HCT116 (cell line): ENCODE results near the gene SGMS2. TPM values are rescaled to one million over a fixed set of nuclear protein-coding genes. Genes with fewer than 3 reads are reported as not detected.

Experiments used
- ATAC-seq: fragments of 200-7000 bp; cut with Tn5 transposase; 2 replicates; pipeline ENCODE4 v1.9.1; 2020; ENCODE audit warnings: mild to moderate bottlenecking, moderate library complexity
- BruUV-seq: library from RNA; stranded (reverse); fragments of 400-500 nt; replicated peaks from 2 replicates; lab custom pipeline; 2021; lab: Mats Ljungman, UMichigan
- CTCF ChIA-PET: fragments of 300-600 bp; sonication (Branson Sonifier 250); formaldehyde crosslinking; loops from one replicate; lab custom pipeline; 2021; ENCODE audit warnings: antibody characterized with exemption; lab: Charles Lee
- POLR2A ChIA-PET: fragments of 300-600, 350-600 bp; sonication (Branson Sonifier 250); formaldehyde crosslinking; loops from one replicate; lab custom pipeline; 2021; ENCODE audit warnings: antibody characterized with exemption; lab: Charles Lee
- RAD21 ChIA-PET, 2 experiments: fragments of 300-600 bp; sonication (Branson Sonifier 250); formaldehyde crosslinking; loops; one replicate each; lab custom pipeline; 2023; ENCODE audit warnings: low total read pairs in 2 of 2; ENCODE audit not compliant: uncharacterized antibody in 2 of 2, unreplicated experiment in 2 of 2, low non-redundant PET in 1 of 2; lab: Charles Lee
- DNase-seq: peaks from one replicate; pipeline ENCODE4 v3.0.0-alpha.2; 2010; ENCODE audit warnings: low read depth, low spot score
- H2AFZ ChIP-seq: fragments of 200-600 bp; shearing (Covaris generic), sonication (generic); 2 replicates; pipeline ENCODE4 v1.6.1; 2017; ENCODE audit warnings: low read depth, mixed run types, mixed read lengths, antibody characterized with exemption, low read length; ENCODE audit not compliant: poor library complexity, severe bottlenecking
- H3K27ac ChIP-seq: 2 replicates; pipeline ENCODE4 v1.5.1; 2012; ENCODE audit warnings: low read depth, low read length
- H3K27me3 ChIP-seq: fragments of 200-600 bp; sonication (generic); 2 replicates; pipeline ENCODE4 v1.6.1; 2016; ENCODE audit warnings: mixed run types, low read length, mixed read lengths; ENCODE audit not compliant: insufficient read depth
- H3K36me3 ChIP-seq, 2 experiments: fragments of 200-500 bp in 1 of 2; fragments of 200-600 bp in 1 of 2; sonication (Bioruptor generic) in 1 of 2; sonication (generic) in 1 of 2; 2 replicates each; pipeline versions ENCODE4 v1.5.1 to v1.6.1; 2014 to 2016; ENCODE audit warnings: low read length in 2 of 2, inconsistent platforms in 1 of 2, mixed read lengths in 1 of 2, mixed run types in 1 of 2; ENCODE audit not compliant: insufficient read depth in 2 of 2, control insufficient read depth in 1 of 2
- H3K4me1 ChIP-seq, 2 experiments: fragments of 200-600 bp in 1 of 2; sonication (generic) in 1 of 2; 2 replicates each; pipeline versions ENCODE4 v1.5.1 to v1.6.1; 2012 to 2017; ENCODE audit warnings: low read length in 2 of 2, inconsistent platforms in 1 of 2, mild to moderate bottlenecking in 1 of 2, mixed read lengths in 1 of 2, mixed run types in 1 of 2, moderate library complexity in 1 of 2; ENCODE audit not compliant: insufficient read depth in 2 of 2, control insufficient read depth in 1 of 2
- H3K4me2 ChIP-seq: fragments of 200-600 bp; sonication (generic); 2 replicates; pipeline ENCODE4 v1.6.1; 2017; ENCODE audit warnings: mixed run types, low read length, mixed read lengths
- H3K4me3 ChIP-seq, 2 experiments: fragments of 200-600 bp in 1 of 2; sonication (generic) in 1 of 2; replicated peaks in 1 of 2; 2 replicates each; pipeline ENCODE4 v1.5.1; 2011 to 2016; ENCODE audit warnings: low read length in 2 of 2, control low read depth in 1 of 2, low read depth in 1 of 2, mild to moderate bottlenecking in 1 of 2, mixed read lengths in 1 of 2, mixed run types in 1 of 2
- H3K79me2 ChIP-seq: fragments of 200-600 bp; sonication (generic); 2 replicates; pipeline ENCODE4 v1.6.1; 2017; ENCODE audit warnings: mild to moderate bottlenecking, mixed run types, low read length, moderate library complexity, mixed read lengths; ENCODE audit not compliant: insufficient read depth
- H3K9ac ChIP-seq: fragments of 200-600 bp; sonication (generic); 2 replicates; pipeline ENCODE4 v1.6.1; 2016; ENCODE audit warnings: low read length, mixed read lengths
- H3K9me2 ChIP-seq: fragments of 200-600 bp; sonication (generic), shearing (Covaris generic); 2 replicates; pipeline ENCODE4 v1.6.1; 2017; ENCODE audit warnings: mixed run types, mild to moderate bottlenecking, moderate library complexity; ENCODE audit not compliant: insufficient read depth
- H3K9me3 ChIP-seq, 2 experiments: fragments of 200-500 bp in 1 of 2; fragments of 200-600 bp in 1 of 2; sonication (Bioruptor generic) in 1 of 2; sonication (generic) in 1 of 2; 2 replicates each; pipeline ENCODE4 v1.6.1; 2014 to 2017; ENCODE audit warnings: low read length in 2 of 2, mixed read lengths in 2 of 2, inconsistent platforms in 1 of 2, low read depth in 1 of 2, mild to moderate bottlenecking in 1 of 2, mixed run types in 1 of 2, moderate library complexity in 1 of 2; ENCODE audit not compliant: control insufficient read depth in 1 of 2, insufficient read depth in 1 of 2
- H4K20me1 ChIP-seq: fragments of 200-600 bp; sonication (generic), shearing (Covaris generic); 2 replicates; pipeline ENCODE4 v1.6.1; 2017; ENCODE audit warnings: mixed run types, mild to moderate bottlenecking, moderate library complexity; ENCODE audit not compliant: insufficient read depth
- CBX3 ChIP-seq: IDR thresholded peaks from 2 replicates; pipeline ENCODE4 v1.6.1; 2012; ENCODE audit warnings: low read depth
- CEBPB ChIP-seq: IDR thresholded peaks from 2 replicates; pipeline ENCODE4 v1.6.1; 2012; ENCODE audit warnings: low read depth
- CTCF ChIP-seq, 3 experiments: fragments of 200-600 bp in 1 of 3; sonication (generic) in 1 of 3; IDR thresholded peaks in 2 of 3; conservative IDR thresholded peaks in 1 of 3; 2 replicates each; pipeline ENCODE4 v1.5.1; 2012 to 2017; ENCODE audit warnings: low read depth in 2 of 3, low read length in 2 of 3, antibody characterized with exemption in 1 of 3, borderline replicate concordance in 1 of 3, control low read depth in 1 of 3, mild to moderate bottlenecking in 1 of 3, mixed read lengths in 1 of 3, mixed run types in 1 of 3, moderate library complexity in 1 of 3; ENCODE audit not compliant: insufficient read depth in 1 of 3
- EGR1 ChIP-seq: IDR thresholded peaks from 2 replicates; pipeline ENCODE4 v1.6.1; 2012; ENCODE audit warnings: low read depth
- ELF1 ChIP-seq: IDR thresholded peaks from 2 replicates; pipeline ENCODE4 v1.6.1; 2012; ENCODE audit warnings: low read depth, borderline replicate concordance
- EZH2 ChIP-seq: fragments of 200-600 bp; sonication (generic); IDR thresholded peaks from 2 replicates; pipeline ENCODE4 v1.6.1; 2017; ENCODE audit warnings: antibody characterized with exemption, mixed run types
- EZH2phosphoT487 ChIP-seq: fragments of 200-600 bp; IDR thresholded peaks from 2 replicates; pipeline ENCODE4 v1.6.1; 2018; ENCODE audit warnings: antibody characterized with exemption, borderline replicate concordance
- FOSL1 ChIP-seq: IDR thresholded peaks from 2 replicates; pipeline ENCODE4 v1.6.1; 2012; ENCODE audit warnings: low read depth
- JUND ChIP-seq: IDR thresholded peaks from 2 replicates; pipeline ENCODE4 v1.6.1; 2012
- RAD21 ChIP-seq: IDR thresholded peaks from 2 replicates; pipeline ENCODE4 v1.6.1; 2012; ENCODE audit warnings: low read depth, mild to moderate bottlenecking
- REST ChIP-seq: IDR thresholded peaks from 2 replicates; pipeline ENCODE4 v1.6.1; 2012; ENCODE audit warnings: low read depth
- SP1 ChIP-seq: IDR thresholded peaks from 2 replicates; pipeline ENCODE4 v1.6.1; 2012; ENCODE audit warnings: low read depth
- SRF ChIP-seq: IDR thresholded peaks from 2 replicates; pipeline ENCODE4 v1.6.1; 2012; ENCODE audit warnings: low read depth
- TCF7L2 ChIP-seq: IDR thresholded peaks from 2 replicates; pipeline ENCODE4 v1.7.0; 2011; ENCODE audit warnings: borderline replicate concordance, inconsistent platforms; ENCODE audit not compliant: insufficient read depth, insufficient read length; ENCODE audit errors: extremely low read depth
- YY1 ChIP-seq: IDR thresholded peaks from 2 replicates; pipeline ENCODE4 v1.6.1; 2011; ENCODE audit warnings: low read length, low read depth, moderate library complexity, mild to moderate bottlenecking; ENCODE audit not compliant: insufficient replicate concordance; ENCODE audit errors: extremely low read depth
- ZNF274 ChIP-seq: fragments of 200-500 bp; sonication (Bioruptor generic); IDR thresholded peaks from 2 replicates; pipeline ENCODE4 v1.6.1; 2014; ENCODE audit warnings: mild to moderate bottlenecking, low read depth, low read length, inconsistent platforms
- intact Hi-C: fragments of 100-400 bp; cut with micrococcal nuclease; formaldehyde crosslinking; loops from 2 replicates; pipeline ENCODE4 v1.10.0; 2022
- total RNA-seq: library from RNA; stranded (reverse); gene quantifications from one replicate; pipeline ENCODE4 v1.2.1, GENCODE V29; 2021; ENCODE audit not compliant: unreplicated experiment
- TF ChIP-seq, protein P1 (sequence below): IDR thresholded peaks from 2 replicates; pipeline ENCODE4 v1.6.1; 2012
- TF ChIP-seq, protein P2 (sequence below): IDR thresholded peaks from 2 replicates; pipeline ENCODE4 v1.6.1; 2012
- TF ChIP-seq, protein P3 (sequence below): IDR thresholded peaks from 2 replicates; pipeline ENCODE4 v1.6.1; 2011; ENCODE audit warnings: mild to moderate bottlenecking, low read length, moderate library complexity; ENCODE audit not compliant: insufficient replicate concordance; ENCODE audit errors: extremely low read depth

Gene SGMS2
- total RNA-seq, 1 experiment from 2014 or later = 36.6 TPM

DNA sequence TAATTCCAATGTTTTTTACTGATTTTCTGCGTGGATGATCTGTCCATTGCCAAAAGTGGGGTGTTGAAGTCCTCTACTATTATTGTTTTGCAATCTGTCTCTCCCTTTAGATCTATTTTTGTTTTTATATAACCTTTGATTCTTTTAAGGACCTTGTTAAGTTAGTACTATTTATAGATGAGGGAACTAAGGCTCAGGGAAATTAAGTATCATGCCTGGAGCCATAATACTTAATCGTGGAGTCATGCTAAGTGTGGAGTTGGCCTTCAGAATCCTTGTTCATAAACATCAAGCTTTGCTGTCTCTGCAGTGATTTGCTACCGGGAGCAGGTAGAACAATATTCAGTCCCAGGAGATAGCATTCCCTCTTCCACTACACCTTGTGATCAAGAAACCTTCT lies 31.0 kb downstream of the SGMS2 start:
- CTCF ChIA-PET = no interaction called here
- H3K9me3 ChIP-seq = no peaks in the 10 kb centered on the region
- ATAC-seq (no peak), DNase-seq (no peak)
- POLR2A ChIA-PET = no interaction called here
- H3K9me2 ChIP-seq = no peaks in the 10 kb centered on the region
- no peaks in the 10 kb centered on the region for H3K27me3 ChIP-seq
- RAD21 ChIA-PET = no interaction called here
- H3K4me3 ChIP-seq = no peak overlapping the region
- H3K9ac ChIP-seq = no peak overlapping the region
- H2AFZ ChIP-seq = no peak overlapping the region
- H3K36me3 ChIP-seq = no peaks in the 10 kb centered on the region
- intact Hi-C loops = no loop called here
- BruUV-seq = no TSS peak
- no peaks in the 10 kb centered on the region for H4K20me1 ChIP-seq
- peaks cover 35% of the 10 kb centered on the region for H3K79me2 ChIP-seq
- TF ChIP-seq ELF1 (no peak), FOSL1 (no peak), CBX3 (no peak), SRF (no peak), ZNF274 (no peak), YY1 (no peak), CEBPB (no peak), TCF7L2 (no peak), REST (no peak), RAD21 (no peak), EZH2 (no peak), JUND (no peak), EZH2phosphoT487 (no peak), SP1 (no peak), CTCF (IDR thresholded peaks at IDR 0.05 in 2 of 3, conservative IDR thresholded peaks at IDR 0.05 in 1 of 3; ENCODE audit: borderline replicate concordance in 1 of 3, insufficient read depth in 1 of 3, low read depth in 2 of 3, low read length in 2 of 3) (no peak), EGR1 (no peak)
- TF ChIP-seq, protein P1, sequence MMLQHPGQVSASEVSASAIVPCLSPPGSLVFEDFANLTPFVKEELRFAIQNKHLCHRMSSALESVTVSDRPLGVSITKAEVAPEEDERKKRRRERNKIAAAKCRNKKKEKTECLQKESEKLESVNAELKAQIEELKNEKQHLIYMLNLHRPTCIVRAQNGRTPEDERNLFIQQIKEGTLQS = no peak
- TF ChIP-seq, protein P2, sequence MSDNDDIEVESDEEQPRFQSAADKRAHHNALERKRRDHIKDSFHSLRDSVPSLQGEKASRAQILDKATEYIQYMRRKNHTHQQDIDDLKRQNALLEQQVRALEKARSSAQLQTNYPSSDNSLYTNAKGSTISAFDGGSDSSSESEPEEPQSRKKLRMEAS = no peak
- TF ChIP-seq, protein P3, sequence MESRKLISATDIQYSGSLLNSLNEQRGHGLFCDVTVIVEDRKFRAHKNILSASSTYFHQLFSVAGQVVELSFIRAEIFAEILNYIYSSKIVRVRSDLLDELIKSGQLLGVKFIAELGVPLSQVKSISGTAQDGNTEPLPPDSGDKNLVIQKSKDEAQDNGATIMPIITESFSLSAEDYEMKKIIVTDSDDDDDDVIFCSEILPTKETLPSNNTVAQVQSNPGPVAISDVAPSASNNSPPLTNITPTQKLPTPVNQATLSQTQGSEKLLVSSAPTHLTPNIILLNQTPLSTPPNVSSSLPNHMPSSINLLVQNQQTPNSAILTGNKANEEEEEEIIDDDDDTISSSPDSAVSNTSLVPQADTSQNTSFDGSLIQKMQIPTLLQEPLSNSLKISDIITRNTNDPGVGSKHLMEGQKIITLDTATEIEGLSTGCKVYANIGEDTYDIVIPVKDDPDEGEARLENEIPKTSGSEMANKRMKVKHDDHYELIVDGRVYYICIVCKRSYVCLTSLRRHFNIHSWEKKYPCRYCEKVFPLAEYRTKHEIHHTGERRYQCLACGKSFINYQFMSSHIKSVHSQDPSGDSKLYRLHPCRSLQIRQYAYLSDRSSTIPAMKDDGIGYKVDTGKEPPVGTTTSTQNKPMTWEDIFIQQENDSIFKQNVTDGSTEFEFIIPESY = no peak
- TF ChIP-seq, all 23 proteins: peak for 0
- no peak overlapping the region for H3K4me2 ChIP-seq
- peaks cover 22 to 24% of the 10 kb centered on the region in 2 experiments for H3K4me1 ChIP-seq
- H3K27ac ChIP-seq = no peak overlapping the region
